Measurements from ENCODE around the gene CCDC18.
"Not testable (repeated sequence)": the region's sequence is repeated elsewhere in the genome, so short reads cannot be mapped to it uniquely, and the experiment has no call there.

Gene CCDC18, protein sequence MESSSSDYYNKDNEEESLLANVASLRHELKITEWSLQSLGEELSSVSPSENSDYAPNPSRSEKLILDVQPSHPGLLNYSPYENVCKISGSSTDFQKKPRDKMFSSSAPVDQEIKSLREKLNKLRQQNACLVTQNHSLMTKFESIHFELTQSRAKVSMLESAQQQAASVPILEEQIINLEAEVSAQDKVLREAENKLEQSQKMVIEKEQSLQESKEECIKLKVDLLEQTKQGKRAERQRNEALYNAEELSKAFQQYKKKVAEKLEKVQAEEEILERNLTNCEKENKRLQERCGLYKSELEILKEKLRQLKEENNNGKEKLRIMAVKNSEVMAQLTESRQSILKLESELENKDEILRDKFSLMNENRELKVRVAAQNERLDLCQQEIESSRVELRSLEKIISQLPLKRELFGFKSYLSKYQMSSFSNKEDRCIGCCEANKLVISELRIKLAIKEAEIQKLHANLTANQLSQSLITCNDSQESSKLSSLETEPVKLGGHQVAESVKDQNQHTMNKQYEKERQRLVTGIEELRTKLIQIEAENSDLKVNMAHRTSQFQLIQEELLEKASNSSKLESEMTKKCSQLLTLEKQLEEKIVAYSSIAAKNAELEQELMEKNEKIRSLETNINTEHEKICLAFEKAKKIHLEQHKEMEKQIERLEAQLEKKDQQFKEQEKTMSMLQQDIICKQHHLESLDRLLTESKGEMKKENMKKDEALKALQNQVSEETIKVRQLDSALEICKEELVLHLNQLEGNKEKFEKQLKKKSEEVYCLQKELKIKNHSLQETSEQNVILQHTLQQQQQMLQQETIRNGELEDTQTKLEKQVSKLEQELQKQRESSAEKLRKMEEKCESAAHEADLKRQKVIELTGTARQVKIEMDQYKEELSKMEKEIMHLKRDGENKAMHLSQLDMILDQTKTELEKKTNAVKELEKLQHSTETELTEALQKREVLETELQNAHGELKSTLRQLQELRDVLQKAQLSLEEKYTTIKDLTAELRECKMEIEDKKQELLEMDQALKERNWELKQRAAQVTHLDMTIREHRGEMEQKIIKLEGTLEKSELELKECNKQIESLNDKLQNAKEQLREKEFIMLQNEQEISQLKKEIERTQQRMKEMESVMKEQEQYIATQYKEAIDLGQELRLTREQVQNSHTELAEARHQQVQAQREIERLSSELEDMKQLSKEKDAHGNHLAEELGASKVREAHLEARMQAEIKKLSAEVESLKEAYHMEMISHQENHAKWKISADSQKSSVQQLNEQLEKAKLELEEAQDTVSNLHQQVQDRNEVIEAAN (N-terminal part only)

GRCh38 chr1:93180723-93181613 lies at the start of gene CCDC18:
CCDC18 (plus strand) TSS chr1:93180724; CDS start chr1:93183362, 2,638 bp downstream.
- DNase-seq, result peak; percentile 49

- no peak for DNase-seq
These were observed 47.9 kb upstream of the CCDC18 start for GRCh38 chr1:93132638-93133037.

DNA sequence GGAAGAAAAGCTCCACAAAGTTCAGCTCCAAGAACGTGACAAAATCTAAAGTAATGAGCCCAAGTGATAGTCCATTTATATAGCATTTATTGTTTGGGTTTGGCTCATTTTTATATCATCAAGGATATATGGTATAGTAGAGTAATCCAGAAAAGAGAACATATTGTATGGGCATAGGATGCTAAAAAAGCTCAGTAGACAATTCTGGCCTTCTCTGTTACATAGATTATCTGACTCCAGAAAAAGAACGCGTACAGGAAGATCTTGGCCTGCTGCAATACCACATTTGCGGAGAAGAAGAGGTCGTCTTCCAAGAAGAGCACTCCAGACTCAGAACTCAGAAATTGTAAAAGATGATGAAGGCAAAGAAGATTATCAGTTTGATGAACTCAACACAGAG lies 44.1 kb upstream of the CCDC18 start:
- no peak for DNase-seq

DNA sequence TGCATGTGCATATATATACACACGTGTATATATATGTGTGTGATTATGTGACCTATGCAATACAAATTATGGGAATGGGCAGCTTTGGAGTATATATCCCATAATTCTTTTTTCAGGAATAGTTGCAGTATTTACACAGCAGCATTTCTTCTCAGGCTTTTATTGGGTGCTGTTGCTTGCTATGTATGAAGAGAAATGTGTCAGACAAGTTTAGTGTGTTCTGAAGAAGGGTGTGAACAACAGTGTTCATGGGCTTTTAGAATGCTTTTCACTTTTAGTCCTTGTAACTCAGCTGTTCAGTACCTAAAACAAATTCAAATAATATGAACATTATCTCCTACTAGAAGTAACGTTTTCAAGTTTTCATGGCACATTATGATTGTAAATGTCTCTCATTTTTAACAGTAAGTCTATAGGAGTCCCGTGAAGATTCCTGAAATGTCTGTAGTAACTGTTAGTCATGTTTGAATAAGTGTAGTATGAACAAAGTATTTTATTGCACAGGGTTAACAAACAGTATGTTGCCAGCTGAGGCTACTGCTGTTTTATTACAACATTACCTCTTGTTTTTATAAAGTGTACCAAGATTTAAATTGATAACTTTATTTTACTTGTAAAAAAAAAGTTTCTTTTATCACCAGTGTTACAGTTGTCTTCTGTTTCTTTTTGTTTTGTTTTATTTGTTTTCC lies 42.8 kb upstream of the CCDC18 start:
- no peak for DNase-seq

GRCh38 chr1:93140106-93140505 lies 40.4 kb upstream of the CCDC18 start:
- no peak for DNase-seq

- DNase-seq, result no peak
These were observed 38.4 kb upstream of the CCDC18 start for GRCh38 chr1:93142161-93142560.

DNA sequence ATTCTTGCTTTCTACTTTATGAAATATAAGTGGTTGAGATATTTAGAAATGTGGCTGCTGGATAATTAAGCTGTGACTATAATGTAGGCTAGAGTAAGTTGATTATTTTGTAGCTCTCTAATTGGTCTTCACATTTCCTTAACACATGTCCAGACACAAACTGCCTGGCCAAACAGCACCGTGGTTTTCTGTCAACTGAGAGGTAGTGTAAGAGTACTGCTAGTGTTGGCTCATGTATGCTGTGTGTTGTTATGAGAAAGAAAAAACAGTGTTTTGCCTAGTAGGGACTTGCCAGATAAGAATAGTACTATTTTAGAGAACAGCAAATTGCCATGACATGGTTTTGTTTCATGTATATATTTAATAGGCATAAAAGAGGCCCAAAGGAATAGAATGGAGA lies 37.4 kb upstream of the CCDC18 start:
- DNase-seq, result no peak

GRCh38 chr1:93143769-93144168 lies 36.8 kb upstream of the CCDC18 start:
- no peak for DNase-seq

DNA sequence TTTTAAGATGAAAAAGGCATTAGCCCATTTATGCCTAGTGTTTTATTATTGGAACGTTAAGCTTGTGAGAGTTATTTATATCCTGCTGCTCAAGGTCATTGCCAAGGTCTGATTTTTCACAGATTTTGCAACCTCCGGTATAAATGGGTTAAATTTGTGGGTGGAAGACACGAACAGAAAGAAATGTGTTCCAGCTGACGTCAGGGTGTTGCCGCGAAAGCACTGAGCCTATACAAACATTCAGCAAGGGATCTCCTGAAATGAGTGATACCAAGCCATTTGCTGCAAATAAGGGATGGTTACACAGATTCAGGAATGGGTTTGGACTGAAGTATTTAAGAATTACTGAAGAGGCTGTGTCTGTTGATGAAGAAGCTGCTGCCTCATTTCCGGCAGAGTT lies 32.5 kb upstream of the CCDC18 start:
- no peak for DNase-seq

GRCh38 chr1:93150729-93151128 lies 29.8 kb upstream of the CCDC18 start:
- no peak for DNase-seq

DNA sequence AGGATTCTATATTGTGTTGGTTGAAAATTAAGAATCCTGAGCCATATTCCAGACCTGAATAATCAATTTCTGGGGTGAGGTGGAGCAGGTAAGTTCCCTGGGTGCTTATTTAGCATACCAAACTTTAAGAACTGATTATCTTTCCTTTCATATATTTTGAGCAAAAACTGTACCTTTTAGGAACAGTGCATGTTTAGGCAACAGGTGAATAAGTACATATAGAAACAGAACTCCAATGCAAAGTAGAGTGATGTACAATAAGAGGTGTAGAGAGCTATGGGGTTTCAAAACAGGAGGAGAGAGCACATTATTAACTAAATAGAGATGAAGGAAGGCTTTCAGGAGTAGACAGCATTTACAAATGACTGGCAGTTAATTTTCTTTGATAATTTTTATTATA lies 29.1 kb upstream of the CCDC18 start:
- DNase-seq, result no peak

DNA sequence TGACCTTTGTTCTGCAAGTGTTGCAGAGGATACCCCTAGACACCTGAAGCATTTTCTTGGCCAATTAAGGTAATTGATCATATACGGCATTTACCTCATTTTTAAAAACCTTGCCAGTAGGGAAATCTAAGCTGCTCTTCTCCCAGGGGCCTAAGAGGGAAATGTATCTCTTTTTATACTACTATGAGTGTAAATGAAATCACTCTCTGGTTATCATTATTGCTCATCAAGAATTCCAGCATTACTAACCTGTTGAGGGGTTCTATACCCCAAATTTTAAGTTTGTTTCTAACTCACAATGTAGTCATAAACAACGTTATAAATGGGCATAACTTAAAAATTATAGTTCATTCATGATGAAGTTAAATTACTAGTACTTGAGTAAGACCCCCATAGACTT lies 27.7 kb upstream of the CCDC18 start:
- DNase-seq, result no peak

- no peak for DNase-seq
These were observed 25.6 kb upstream of the CCDC18 start for GRCh38 chr1:93154898-93155297.

GRCh38 chr1:93155335-93155734 lies 25.2 kb upstream of the CCDC18 start:
- no peak for DNase-seq

DNA sequence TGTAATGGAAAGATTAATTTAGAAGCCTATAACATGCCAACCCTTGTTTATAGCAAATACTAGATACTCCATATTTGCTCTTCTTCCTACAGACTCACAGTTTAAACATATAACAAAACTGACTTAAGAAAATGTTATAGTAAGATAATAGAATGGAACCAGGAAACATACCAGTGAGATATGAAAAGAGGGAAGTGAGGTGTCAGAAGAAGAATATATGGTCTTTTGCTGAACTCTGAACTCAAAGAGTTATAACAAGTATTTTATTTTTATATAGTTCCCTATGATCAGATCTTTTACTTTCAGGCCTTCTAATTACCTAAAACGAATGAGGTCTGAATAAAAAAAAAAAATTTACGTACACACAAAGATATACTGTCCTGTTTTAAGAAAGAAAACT lies 21.2 kb upstream of the CCDC18 start:
- no peak for DNase-seq

GRCh38 chr1:93163314-93163713 lies 17.2 kb upstream of the CCDC18 start:
- DNase-seq, result not testable (repeated sequence)

DNA sequence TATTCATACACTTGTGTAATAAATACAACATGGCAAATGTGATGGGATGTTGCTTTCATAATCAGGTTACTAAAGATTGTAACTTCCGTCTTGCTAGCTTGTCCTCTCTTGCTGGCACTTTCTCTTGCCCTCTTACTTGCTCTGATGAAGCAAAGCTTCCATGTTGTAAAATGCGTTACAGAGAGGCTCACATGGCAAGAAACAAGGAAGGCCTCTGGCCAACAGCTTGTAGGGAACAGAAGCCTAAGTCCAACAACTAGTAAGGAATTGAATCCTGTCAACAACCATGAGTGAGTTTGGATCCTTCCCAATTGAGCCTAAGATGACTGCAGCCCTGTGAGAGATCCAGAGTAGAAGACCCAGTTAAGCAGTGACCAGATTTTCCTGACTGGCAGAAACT lies 15.7 kb upstream of the CCDC18 start:
- no peak for DNase-seq

DNA sequence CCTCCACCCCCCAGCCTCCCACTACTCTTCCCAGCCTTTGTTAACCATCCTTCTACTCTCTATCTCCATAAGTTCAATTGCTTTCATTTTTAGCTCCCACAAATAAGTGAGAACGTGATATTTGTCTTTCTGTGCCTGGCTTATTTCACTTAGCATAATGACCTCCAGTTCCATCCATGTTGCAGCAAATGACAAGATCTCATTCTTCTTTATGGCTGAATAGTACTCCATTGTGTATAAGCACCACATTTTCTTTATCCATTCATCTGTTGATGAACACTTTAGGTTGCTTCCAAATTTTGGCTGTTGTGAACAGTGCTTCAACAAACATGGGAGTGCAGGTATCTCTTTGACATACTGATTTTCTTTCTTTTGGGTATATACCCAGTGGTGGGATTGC lies 14.6 kb upstream of the CCDC18 start:
- not testable (repeated sequence) for DNase-seq

DNA sequence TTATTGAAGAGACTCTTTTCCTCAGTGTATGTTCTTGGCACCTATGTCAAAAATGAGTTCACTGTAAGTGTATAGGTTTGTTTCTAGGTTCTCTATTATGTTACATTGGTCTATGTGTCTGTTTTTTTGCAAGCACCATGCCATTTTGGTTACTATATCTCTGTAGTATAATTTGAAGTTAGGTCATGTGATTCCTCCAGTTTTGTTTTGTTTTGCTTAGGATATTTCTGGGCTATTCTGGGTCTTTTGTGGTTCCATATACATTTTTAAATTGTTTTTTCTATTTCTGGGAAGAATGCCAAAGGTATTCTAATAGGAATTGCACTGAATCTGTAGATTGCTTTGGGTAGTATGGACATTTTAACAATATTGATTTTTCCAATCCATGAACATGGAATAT lies 13.5 kb upstream of the CCDC18 start:
- DNase-seq, result no peak

- not testable (repeated sequence) for DNase-seq
These were observed 10.3 kb upstream of the CCDC18 start for GRCh38 chr1:93170141-93170678.

- DNase-seq, result no peak
These were observed 8.9 kb upstream of the CCDC18 start for GRCh38 chr1:93171549-93172034.

Measured in activated gamma-delta T cell treated with Interleukin-2 at 50 U/mL for 16 hours (primary cell).